Subcutaneous adipose tissue (tissue), 4 donors: ENCODE data around the gene MLC1. TPM values are rescaled to one million over a fixed set of nuclear protein-coding genes. Genes with fewer than 3 reads are reported as not detected.

Experiments used
- total RNA-seq, 4 donors: library from RNA; depleted of rRNA; stranded (reverse); fragments of >200 nt; gene quantifications; one replicate each; pipeline ENCODE4 v1.1.0, GENCODE V29; 2016

MLC1 gene
- total RNA-seq, 4 donors from 2014 or later = 0.22 to 1.1 TPM; not detected in 2

Other genes with a start within 250 kb of the MLC1 start
- gene ZBED4, start 231.6 kb downstream of the MLC1 start, total RNA-seq = 10 to 100 TPM in 1 of 4 donors, 1 to 10 TPM in 3; 6.0 to 11.1 (median 7.0) TPM
- 10 to 100 TPM in 1 of 4 donors, 1 to 10 TPM in 3; 5.9 to 13.9 (median 9.2) TPM for gene ALG12, start 167.0 kb downstream of the MLC1 start, total RNA-seq
- gene CRELD2, start 166.8 kb downstream of the MLC1 start, total RNA-seq = 10 to 100 TPM; 24.0 to 40.9 (median 31.9) TPM
- 100 to 1,000 TPM in 1 of 4 donors, 10 to 100 TPM in 3; 25.8 to 174 (median 59.0) TPM for gene PIM3, start 124.7 kb downstream of the MLC1 start, total RNA-seq
- gene IL17REL, start 72.7 kb downstream of the MLC1 start, total RNA-seq = not detected
- not detected for gene TTLL8, start 27.1 kb downstream of the MLC1 start, total RNA-seq
- gene MOV10L1, start 4.6 kb upstream of the MLC1 start, total RNA-seq = 1 to 10 TPM in 2 of 4 donors, under 1 TPM in 1, not detected in 1; 0.17 to 1.3 (median 1.1) TPM
- under 1 TPM in 1 of 4 donors, not detected in 3; 0.44 TPM for gene PANX2, start 85.3 kb upstream of the MLC1 start, total RNA-seq
- 10 to 100 TPM; 10.8 to 30.5 (median 17.8) TPM for gene TRABD, start 100.5 kb upstream of the MLC1 start, total RNA-seq
- gene SELENOO, start 115.6 kb upstream of the MLC1 start, total RNA-seq = 10 to 100 TPM; 13.2 to 36.5 (median 18.9) TPM
- gene TUBGCP6, start 159.6 kb upstream of the MLC1 start, total RNA-seq = 10 to 100 TPM; 21.1 to 60.3 (median 25.6) TPM
- 10 to 100 TPM; 10.4 to 55.0 (median 22.7) TPM for gene HDAC10, start 165.8 kb upstream of the MLC1 start, total RNA-seq
- 10 to 100 TPM in 1 of 4 donors, 1 to 10 TPM in 3; 3.6 to 17.7 (median 5.4) TPM for gene MAPK12, start 176.3 kb upstream of the MLC1 start, total RNA-seq
- gene MAPK11, start 185.0 kb upstream of the MLC1 start, total RNA-seq = 10 to 100 TPM in 2 of 4 donors, 1 to 10 TPM in 2; 6.2 to 53.5 (median 13.1) TPM
- 100 to 1,000 TPM in 2 of 4 donors, 10 to 100 TPM in 2; 59.2 to 128 (median 97.0) TPM for gene PLXNB2, start 222.2 kb upstream of the MLC1 start, total RNA-seq
- 1 to 10 TPM; 1.5 to 4.0 (median 1.9) TPM for gene DENND6B, start 241.6 kb upstream of the MLC1 start, total RNA-seq